ENCODE results near the gene YIF1B.

The YIF1B gene

DNA sequence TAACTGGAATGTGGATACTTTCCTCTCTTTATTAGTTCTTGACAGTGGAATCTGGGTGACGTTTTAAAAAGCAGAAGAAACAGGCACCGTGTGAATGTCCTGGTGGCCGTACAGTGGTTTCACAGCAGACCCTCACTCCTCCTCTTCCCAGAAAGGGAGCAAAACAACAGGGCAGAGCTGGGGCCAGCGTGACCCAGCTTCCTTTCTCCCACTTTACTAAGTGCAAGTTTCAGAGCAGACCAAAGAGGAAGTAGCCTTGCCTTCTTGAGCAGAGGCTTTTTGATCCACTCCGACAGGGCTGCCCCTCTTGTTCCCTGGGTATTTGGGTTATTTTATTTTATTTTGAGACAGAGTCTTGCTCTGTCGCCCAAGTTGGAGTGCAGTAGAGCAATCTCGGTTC, 31.3 kb downstream of the YIF1B start:
- no peak overlapping the region for H3K4me3 ChIP-seq (ENCODE audit: low read depth, low read length)
- TF ChIP-seq, protein P1, sequence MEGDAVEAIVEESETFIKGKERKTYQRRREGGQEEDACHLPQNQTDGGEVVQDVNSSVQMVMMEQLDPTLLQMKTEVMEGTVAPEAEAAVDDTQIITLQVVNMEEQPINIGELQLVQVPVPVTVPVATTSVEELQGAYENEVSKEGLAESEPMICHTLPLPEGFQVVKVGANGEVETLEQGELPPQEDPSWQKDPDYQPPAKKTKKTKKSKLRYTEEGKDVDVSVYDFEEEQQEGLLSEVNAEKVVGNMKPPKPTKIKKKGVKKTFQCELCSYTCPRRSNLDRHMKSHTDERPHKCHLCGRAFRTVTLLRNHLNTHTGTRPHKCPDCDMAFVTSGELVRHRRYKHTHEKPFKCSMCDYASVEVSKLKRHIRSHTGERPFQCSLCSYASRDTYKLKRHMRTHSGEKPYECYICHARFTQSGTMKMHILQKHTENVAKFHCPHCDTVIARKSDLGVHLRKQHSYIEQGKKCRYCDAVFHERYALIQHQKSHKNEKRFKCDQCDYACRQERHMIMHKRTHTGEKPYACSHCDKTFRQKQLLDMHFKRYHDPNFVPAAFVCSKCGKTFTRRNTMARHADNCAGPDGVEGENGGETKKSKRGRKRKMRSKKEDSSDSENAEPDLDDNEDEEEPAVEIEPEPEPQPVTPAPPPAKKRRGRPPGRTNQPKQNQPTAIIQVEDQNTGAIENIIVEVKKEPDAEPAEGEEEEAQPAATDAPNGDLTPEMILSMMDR (IDR thresholded peaks at IDR 0.05; ENCODE audit: low read depth, low read length), result no peak
- DNase-seq (ENCODE audit: low read depth, low spot score), result no peak
- in situ Hi-C loops (cut with HindIII; ENCODE audit: low sequenced_read_pairs), result no loop called here

DNA sequence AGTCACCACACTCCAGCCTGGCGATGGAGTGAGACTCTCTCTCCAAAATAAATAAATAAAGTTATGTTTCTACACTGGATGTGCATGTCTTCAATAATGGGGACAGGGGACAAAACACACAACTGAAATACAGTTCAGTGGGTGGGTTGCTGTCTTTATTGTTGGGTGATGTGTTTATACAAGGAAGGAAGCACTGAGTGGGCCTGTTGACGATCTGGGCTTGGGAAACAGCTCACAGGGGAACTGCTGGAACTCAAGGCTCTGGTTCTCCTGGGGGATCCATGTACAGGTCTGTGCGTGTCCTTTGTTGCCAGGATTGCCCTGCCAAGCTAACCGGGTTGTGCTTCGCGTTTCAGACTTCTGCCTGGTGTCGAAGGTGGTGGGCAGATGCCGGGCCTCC, 32.5 kb downstream of the YIF1B start:
- no peak for DNase-seq (ENCODE audit: low read depth, low spot score)
- H3K4me3 ChIP-seq (ENCODE audit: low read depth, low read length), result no peak overlapping the region
- in situ Hi-C loops (cut with HindIII; ENCODE audit: low sequenced_read_pairs), result no loop called here
- TF ChIP-seq, protein P1 (IDR thresholded peaks at IDR 0.05; ENCODE audit: low read depth, low read length), result no peak

DNA sequence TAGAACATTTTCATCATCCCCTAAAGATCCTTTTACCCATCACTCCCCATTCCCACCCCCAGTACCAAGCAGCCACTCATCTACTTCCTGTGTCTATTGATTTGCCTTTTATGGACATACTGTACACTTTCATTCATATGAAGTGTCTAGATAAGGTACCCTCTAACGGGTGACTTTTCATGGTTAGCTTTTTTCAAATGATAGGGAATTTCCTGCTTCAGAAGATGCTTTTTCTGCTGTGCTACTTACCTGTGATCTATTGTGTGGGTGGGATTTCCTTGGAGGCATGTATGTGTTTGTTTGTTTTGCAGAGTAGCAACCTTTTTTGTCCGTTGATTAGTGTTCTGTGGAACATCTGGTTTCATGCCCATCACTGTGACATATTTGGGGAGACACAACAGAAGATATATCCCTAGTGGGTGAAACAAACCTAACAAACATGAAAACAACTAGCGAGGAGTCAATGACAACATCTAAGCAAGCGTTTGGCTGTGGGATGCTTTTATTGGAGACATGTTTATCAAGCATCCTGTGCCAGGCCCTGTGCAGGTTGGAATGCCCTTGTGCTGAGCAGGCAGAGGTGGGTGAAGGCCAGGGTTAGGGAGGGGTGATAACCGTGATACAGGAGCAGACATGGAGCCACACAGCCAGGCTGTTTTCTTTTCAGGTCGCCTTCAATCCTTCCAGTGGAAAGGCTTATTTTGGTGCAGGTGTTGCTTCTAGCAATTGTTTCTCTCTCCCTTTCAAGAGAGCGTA, 33.8 kb downstream of the YIF1B start:
- in situ Hi-C loops (cut with HindIII; ENCODE audit: low sequenced_read_pairs), result no loop called here
- DNase-seq (ENCODE audit: low read depth, low spot score), result no peak

DNA sequence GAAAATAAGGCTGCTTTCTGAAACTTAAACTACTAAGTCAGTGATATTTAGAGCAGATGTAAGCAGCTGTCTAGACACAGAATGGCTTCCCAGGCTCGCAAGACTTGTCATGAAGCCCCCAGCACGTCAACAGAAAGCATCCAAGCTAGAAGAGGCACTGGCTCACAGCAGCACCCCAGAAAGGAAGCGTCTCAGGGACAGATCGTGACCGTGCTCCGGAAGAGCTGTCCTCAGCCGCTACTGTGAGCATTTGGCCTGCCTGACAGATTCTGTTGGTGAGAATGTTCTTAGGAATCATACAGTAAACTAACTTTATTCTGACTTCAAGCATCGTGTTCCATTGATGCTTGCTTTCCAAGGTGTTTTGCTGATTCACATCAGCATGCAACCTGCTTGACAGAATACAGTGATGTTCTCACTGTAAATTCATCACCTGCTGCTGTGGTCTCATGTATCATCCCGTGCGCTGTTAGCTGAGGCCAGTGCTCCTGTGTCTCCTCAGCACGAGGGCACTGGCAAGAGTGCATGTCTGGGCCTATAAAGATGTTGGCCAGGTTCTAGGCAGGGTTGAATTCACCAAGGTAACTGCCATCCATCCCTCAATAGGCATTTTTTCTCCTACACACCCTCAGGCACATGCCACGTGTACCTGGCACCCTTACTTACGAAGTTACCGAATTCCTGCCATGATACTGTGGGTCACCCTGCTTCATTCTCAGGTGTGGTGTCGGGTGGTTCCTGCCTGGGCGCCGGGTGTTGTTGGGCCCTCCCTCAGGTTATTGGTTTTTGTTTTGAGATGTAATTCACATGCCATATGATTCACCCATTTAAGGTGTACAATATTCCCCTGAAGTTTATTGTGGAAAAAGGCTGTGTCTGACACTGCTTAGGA, 35.5 kb downstream of the YIF1B start:
- no peak overlapping the region for H3K4me3 ChIP-seq (ENCODE audit: low read depth, low read length)
- TF ChIP-seq, protein P1 (IDR thresholded peaks at IDR 0.05; ENCODE audit: low read depth, low read length), result no peak
- no peak for DNase-seq (ENCODE audit: low read depth, low spot score)
- in situ Hi-C loops (cut with HindIII; ENCODE audit: low sequenced_read_pairs), result no loop called here

More for the DNA sequence above, 33.8 kb downstream of the YIF1B start:
- TF ChIP-seq, protein P1 (IDR thresholded peaks at IDR 0.05; ENCODE audit: low read depth, low read length), result no peak
- no peak overlapping the region for H3K4me3 ChIP-seq (ENCODE audit: low read depth, low read length)

DNA sequence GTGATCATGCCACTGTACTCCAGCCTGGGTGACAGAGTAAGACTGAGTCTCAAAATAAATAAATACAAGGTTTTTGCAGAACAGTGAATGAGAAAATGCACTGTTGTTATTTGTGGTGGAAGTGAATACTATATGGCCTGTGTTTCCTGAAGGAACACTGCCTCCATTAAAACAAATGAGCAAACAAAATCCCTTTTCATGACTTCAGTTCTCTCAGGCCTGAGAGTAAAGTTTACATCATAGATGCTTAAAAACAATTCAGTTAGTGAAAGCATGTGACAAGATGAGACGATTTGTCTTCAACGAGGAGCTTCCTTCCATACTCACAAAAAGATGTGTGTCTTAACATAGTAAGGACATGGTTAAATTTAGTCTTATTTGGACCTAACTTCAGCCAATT, 37.0 kb downstream of the YIF1B start:
- in situ Hi-C loops (cut with HindIII; ENCODE audit: low sequenced_read_pairs), result no loop called here
- DNase-seq (ENCODE audit: low read depth, low spot score), result no peak
- no peak overlapping the region for H3K4me3 ChIP-seq (ENCODE audit: low read depth, low read length)
- TF ChIP-seq, protein P1 (IDR thresholded peaks at IDR 0.05; ENCODE audit: low read depth, low read length), result no peak

DNA sequence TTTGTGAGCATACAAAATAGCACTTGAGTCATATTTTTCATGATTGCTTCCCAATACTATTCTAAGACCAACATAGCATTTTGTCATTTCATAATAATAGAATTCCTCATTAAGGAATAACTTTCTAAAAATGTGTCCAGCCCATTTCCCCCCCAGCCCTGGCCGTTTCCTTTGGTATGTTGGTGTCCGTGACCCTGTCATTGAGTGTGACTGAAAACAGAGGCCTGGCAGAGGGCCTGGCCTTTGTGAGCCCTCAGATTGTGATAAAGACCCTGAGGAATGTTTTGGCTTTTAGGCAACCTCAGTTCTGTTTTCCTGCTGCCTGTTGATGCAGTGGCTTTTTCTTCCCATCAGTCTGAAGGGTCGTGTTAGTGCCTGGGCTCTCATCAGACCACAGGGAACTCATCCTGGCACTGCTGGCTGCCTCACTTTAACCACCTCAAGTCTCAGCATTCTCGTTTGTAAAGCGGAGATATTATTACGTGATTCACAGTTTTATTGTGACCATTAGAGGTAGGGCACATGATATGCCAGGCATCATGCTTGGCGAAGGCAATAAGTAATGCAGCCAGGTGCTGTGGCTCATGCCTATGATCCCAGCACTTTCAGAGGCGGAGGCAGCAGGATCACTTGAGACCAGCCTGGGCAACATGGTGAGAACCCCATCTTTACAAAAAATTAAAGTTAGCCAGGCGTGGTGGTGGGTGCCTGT, 37.6 kb downstream of the YIF1B start:
- in situ Hi-C loops (cut with HindIII; ENCODE audit: low sequenced_read_pairs), result no loop called here
- H3K4me3 ChIP-seq (ENCODE audit: low read depth, low read length), result no peak overlapping the region
- DNase-seq (ENCODE audit: low read depth, low spot score), result no peak
- TF ChIP-seq, protein P1 (IDR thresholded peaks at IDR 0.05; ENCODE audit: low read depth, low read length), result no peak
